ENCODE measurements around the gene LRP5.
"Not testable (repeated sequence)": the region's sequence is repeated elsewhere in the genome, so short reads cannot be mapped to it uniquely, and the experiment has no call there.

Gene LRP5

GRCh38 chr11:68282141-68282860 is 30.1 kb upstream of the LRP5 start:
- no peak for FAIRE-seq
- DNase-seq (ENCODE audit: low spot score): no peak

GRCh38 chr11:68282861-68283230 is 29.5 kb upstream of the LRP5 start:
- FAIRE-seq: no peak
- no peak for DNase-seq (ENCODE audit: low spot score)

GRCh38 chr11:68284588-68284987 is 27.8 kb upstream of the LRP5 start:
- not testable (repeated sequence) for FAIRE-seq; DNase-seq (ENCODE audit: low spot score)

- FAIRE-seq (no peak), DNase-seq (ENCODE audit: low spot score) (no peak)
Measured at GRCh38 chr11:68287419-68287818, 25.0 kb upstream of the LRP5 start.

GRCh38 chr11:68289456-68289855 is 22.9 kb upstream of the LRP5 start:
- DNase-seq (ENCODE audit: low spot score): no peak

GRCh38 chr11:68293708-68294107 is 18.7 kb upstream of the LRP5 start:
- no peak for FAIRE-seq

More at GRCh38 chr11:68289456-68289855, 22.9 kb upstream of the LRP5 start:
- FAIRE-seq: no peak

GRCh38 chr11:68295271-68295670 is 17.1 kb upstream of the LRP5 start:
- DNase-seq (ENCODE audit: low spot score): no peak
- no peak for FAIRE-seq

More at GRCh38 chr11:68293708-68294107, 18.7 kb upstream of the LRP5 start:
- DNase-seq (ENCODE audit: low spot score): no peak

- FAIRE-seq (no peak), DNase-seq (ENCODE audit: low spot score) (no peak)
Measured at GRCh38 chr11:68295940-68296339, 16.5 kb upstream of the LRP5 start.

GRCh38 chr11:68296344-68297051 is 15.9 kb upstream of the LRP5 start:
- FAIRE-seq: no peak
- no peak for DNase-seq (ENCODE audit: low spot score)

- FAIRE-seq: no peak
- no peak for DNase-seq (ENCODE audit: low spot score)
Measured at GRCh38 chr11:68297052-68297378, 15.4 kb upstream of the LRP5 start.

- FAIRE-seq: no peak
- no peak for DNase-seq (ENCODE audit: low spot score)
Measured at GRCh38 chr11:68297494-68297811, 14.9 kb upstream of the LRP5 start.

GRCh38 chr11:68297812-68298658 is 14.4 kb upstream of the LRP5 start:
- FAIRE-seq (no peak), DNase-seq (ENCODE audit: low spot score) (peak; percentile 88)

GRCh38 chr11:68298659-68299516 is 13.5 kb upstream of the LRP5 start:
- no peak for FAIRE-seq
- DNase-seq (ENCODE audit: low spot score): no peak

GRCh38 chr11:68299517-68299879 is 12.9 kb upstream of the LRP5 start:
- FAIRE-seq: not testable (repeated sequence)

GRCh38 chr11:68300076-68300830 is 12.1 kb upstream of the LRP5 start:
- DNase-seq (ENCODE audit: low spot score) (no peak), FAIRE-seq (no peak)

More at GRCh38 chr11:68299517-68299879, 12.9 kb upstream of the LRP5 start:
- not testable (repeated sequence) for DNase-seq (ENCODE audit: low spot score)

GRCh38 chr11:68302256-68302655 is 10.1 kb upstream of the LRP5 start:
- FAIRE-seq (no peak), DNase-seq (ENCODE audit: low spot score) (no peak)

GRCh38 chr11:68302670-68303069 is 9.7 kb upstream of the LRP5 start:
- peak; percentile 75 for DNase-seq (ENCODE audit: low spot score)
- no peak for FAIRE-seq

- DNase-seq (ENCODE audit: low spot score) (no peak), FAIRE-seq (no peak)
Measured at GRCh38 chr11:68303083-68303482, 9.3 kb upstream of the LRP5 start.

GRCh38 chr11:68303982-68304780 is 8.2 kb upstream of the LRP5 start:
- FAIRE-seq (no peak), DNase-seq (ENCODE audit: low spot score) (no peak)

- FAIRE-seq: no peak
- DNase-seq (ENCODE audit: low spot score): no peak
Measured at GRCh38 chr11:68306636-68307035, 5.8 kb upstream of the LRP5 start.
